GM18867 (cell line): ENCODE data around the gene CCNK.

Source experiments
- ATAC-seq: cut with Tn5 transposase; IDR thresholded peaks from one replicate; pipeline ENCODE4 v1.9.1; 2021; ENCODE audit warnings: mild to moderate bottlenecking, moderate library complexity; ENCODE audit not compliant: unreplicated experiment

Gene CCNK

DNA sequence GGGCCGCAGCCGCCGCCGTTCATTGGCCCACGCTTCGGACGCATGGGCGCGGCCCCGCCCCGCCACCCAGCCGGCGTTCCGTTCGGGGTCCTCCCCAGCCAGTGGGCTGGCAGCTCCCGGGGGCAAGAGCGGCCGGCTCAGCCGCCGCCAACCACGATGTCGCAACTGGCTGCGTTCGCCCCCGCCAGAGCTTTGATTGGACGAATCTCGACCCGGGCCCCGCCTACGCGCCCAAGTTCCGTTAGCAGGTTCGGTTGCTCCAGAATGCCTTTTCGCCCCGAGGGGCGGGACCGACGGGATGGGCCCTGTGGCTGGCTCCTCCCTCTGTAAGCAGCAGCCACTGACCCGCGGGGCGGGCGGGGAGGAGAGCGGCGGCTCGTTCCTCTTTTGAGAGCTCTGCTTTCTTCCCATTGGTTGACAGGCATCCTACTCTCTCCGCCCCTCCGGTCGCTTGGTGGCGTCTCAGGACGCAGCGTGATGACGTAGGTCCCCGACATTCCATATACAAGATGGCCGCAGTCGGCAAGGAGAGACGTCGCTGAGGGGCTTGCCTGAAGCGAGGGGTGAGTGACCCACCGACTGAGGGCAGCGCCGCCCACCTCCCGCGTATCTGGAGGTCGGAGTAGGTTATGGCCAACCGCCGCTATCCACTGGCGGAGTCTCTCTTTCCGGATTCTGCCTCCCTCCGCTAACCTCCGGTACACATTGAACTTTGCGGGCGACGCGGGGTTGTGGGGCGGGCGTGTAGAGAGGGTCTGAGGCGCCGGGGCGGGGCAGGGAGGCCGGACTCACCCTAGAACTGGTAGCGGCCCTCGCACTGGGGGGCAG lies at the start of gene CCNK:
CCNK (plus strand) TSS at position 493 of the 828 bp plus-strand sequence. CDS start 11,269 bp downstream, outside the sequence.
- peak; percentile 82 for ATAC-seq

DNA sequence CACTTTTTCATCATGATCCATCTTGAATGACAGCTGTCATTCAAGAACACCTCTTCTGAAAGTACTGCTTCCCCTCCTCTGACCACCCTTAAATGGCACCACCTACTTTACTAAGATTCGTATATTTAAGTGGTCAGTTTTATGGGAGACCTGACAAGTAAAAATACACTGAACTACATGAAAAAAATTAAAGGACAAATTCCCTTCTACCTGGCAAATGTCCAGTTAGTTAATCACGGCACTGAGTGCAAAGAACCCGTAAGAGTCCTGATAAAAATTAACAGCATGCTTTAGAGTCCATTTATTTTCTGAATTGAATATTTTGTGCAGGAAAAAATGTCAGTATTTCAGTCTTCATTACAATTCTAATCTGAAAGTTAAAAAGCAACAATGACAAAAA lies 49.2 kb upstream of the CCNK start:
- no peak for ATAC-seq

DNA sequence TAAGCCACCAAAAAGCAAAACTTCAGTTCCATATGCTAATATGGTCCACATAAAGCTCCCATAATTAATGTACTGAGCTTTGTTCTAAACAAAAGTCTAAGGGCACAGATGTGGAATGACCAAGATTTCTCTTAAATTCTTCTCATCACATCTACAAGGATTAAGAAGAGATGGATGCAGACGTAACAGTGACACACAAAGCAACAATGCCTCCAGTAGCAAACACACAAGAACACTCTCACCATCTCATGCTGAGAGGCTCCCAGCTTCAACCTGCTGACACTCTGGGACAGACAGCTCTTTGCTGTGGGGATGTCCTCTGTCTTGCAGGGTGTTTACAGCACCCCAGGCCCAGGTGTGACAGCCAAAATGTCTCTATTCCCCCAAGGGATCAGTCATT lies 48.7 kb upstream of the CCNK start:
- no peak for ATAC-seq

DNA sequence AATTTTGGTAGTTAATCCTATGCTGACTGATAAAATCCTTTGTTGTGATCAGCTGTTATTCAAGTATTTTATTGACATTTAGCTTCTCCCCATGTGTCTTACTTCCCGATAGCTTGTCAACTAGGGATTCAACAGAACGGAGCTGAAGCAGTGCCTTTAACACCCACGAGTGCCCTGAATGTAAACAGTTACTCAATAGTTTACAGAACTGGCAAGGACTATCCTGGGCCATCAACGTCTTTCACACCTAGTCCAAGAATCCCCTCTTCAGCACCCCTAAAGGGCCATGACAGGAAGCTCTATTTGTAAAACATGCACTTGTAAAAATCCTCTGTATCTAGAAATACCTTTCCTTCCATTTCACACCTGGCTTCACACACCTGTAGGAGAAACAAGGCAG lies 45.9 kb upstream of the CCNK start:
- ATAC-seq = no peak

DNA sequence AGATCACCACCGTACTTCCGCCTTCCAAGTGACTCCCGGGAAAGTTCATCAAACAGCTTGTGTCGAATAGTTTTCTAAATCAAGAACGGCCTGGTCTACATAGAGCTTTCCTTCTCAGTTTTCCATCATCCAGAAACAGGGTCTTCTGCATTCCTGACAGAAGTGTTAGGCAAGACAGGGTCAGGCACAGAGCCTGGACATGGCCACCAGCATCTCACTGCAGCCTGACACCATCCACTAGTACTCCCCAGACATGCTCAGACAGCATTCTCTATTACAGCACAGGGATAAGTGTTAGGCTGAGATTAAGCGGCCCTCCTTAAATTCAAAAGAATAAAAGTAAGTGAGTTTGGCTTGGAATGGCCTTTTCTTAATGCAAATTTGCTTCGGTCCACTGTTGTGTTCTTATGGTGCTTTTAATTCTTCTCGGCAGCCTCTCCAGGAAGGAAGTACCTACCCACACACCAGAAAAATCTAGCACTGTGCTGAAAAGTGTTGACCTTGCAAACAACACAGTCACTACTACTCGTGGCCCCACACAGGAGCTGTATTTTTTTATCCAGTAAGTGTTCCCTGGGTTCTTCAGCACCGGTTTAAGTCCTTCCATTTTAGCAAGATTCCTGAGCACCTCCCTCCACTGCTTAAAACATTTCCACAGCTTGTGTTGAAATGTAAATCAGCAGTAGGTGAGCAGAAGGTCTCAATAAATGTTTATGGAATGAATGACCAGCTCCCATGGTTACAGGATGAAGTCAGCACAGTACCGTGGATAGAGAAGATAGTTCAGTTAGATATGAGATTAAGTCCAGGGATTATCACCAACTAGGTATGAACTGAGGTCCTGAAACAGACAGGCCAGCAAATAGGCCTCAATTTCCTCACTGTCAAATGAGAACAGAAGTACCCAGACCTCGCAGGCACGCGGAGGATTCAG lies 44.7 kb upstream of the CCNK start:
- no peak for ATAC-seq

DNA sequence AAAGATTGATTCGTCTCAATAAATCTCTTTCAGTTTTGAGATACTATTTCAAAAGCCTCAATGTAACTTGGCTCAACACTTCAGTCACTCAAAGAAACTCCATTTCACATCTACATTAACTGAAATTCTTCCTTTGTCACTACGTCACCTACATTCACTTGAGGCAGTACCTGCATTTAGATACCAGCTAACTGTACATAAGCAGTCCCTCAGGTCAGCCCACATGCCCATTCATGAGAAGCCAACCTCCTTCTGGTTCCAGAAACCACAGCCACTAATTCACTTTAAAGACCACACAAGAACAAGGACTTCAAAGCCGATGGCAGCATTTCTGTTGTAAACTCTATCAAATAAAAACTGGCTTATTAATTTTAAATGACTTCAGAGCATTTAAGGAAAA lies 43.5 kb upstream of the CCNK start:
- no peak for ATAC-seq

GRCh38 chr14:99440278-99440677 lies 40.9 kb upstream of the CCNK start:
- ATAC-seq = no peak

DNA sequence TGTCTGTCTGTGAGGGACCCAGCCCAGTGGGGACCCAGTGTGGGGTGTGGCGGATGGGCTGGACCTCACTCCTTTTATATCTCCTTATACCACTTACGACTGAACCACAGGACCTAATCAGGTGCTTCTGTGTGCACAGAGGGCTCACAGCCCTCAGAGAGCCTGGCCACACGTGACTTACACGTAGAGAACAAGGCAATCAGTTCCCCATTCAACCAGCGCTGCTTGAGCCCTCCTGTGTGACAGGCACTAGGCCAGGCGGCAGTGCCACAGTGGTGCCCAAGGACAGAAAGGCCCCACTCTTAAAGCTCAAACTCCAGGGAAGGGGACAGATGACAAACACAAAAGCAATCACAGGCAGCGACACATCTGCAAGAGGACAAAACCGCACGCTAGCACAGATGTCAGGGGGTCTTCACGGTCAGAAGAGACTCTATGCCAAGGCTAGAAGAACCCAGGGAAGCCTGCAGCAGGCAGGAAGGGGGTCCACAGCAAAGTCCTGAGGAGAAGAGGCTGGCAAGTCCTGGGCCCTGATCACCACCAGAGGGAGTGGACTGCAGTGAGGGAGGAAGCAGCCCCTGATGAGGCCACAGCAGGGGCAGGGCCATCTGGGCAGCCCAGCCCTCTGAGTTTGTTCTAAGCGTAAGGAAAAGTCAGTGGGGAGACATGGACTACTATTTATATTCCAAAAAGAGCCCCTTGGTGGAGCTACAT lies 39.9 kb upstream of the CCNK start:
- no peak for ATAC-seq

DNA sequence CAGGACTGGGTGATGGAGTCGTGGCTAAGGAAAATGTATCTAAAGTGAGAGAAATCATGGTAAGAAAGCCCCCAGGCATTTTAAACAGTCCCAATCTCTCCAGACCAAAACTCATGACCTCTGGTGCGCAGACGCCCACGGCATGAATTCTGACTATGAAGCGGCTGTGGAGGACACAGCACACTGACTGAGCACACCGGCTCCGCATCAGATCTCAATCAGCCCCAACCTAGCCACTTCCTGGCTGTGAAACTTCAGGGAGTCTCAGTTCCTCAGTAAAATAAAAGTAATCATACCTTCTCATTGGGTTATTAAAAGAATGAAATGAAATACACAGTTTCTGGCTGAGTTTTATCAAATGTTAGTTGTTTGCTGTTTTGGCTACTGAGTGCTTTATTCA lies 39.3 kb upstream of the CCNK start:
- no peak for ATAC-seq

DNA sequence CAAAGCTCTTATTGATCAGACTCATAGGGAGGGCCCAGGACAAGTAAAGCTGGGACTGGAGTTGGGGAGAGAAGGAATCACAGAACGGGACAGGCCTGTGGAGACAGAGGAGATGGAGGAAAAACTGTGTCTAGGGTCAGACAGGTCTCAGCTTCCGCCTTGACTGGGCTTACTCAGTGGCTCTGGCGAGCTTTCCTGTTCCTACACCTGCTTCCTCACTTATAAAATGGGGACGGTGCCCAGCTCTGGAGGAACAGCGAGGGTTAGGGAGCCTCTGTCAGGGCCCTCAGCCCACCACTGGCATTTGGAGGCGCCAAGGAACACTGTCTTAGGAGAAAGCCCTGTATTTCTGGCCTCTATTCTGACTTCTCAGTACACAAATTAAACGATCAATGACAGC lies 35.3 kb upstream of the CCNK start:
- no peak for ATAC-seq

DNA sequence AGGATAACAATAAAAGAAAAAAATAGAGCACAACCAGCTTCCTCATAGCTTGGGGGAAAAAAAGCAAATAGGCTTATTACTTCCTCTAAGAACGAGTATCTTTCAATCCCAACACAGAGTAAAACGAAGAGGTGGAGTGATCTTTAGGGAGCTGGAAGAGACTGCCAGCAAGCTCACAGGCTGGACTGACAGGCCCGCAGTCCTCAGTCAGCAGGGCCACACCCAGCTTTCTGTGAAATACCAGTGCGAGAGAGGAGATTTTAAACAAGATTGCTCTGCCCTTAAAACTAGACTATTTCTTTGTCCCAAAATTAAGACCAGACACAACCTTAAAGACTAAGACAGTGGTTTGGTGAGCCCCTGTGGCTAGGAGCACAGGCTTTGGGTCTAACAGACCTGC lies 33.5 kb upstream of the CCNK start:
- ATAC-seq = no peak

DNA sequence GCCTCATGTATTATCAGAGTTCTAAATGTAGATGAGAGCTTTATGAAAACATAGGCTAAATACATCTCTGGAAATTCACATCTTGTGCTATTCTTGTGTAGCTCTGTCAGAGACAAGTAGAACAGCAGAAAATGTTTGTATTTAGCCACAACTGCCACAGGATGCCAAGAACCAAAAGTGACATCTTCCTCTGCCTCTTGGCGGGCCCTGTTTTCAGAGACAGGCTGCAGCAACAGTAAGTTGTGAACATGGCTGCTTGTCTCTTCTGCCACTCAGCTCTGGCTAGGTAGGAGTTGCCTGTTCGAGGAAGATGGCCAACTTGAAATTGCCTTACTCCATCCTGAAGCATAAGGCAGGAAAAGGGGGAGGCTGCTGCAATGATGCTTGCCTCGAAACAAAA lies 30.9 kb upstream of the CCNK start:
- ATAC-seq = no peak

DNA sequence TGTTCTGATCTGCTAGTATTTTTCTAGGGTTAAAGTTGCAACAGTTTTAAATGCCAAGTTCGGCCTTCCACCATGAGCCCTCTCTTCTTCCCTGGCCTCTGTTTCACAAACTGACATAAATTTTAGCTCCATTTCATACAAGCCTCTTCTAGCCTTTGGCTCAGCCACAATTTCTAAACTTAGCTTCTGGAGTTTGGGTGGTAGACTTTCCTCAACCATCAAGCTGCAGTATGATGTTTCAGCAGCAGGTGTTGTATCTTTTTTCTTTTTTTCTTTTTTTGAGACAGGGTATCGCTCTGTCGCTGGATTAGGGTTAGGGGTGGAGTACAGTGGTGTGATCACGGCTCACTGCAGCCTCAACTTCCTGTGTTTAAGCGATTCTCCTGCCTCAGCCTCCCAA lies 30.0 kb upstream of the CCNK start:
- no peak for ATAC-seq

DNA sequence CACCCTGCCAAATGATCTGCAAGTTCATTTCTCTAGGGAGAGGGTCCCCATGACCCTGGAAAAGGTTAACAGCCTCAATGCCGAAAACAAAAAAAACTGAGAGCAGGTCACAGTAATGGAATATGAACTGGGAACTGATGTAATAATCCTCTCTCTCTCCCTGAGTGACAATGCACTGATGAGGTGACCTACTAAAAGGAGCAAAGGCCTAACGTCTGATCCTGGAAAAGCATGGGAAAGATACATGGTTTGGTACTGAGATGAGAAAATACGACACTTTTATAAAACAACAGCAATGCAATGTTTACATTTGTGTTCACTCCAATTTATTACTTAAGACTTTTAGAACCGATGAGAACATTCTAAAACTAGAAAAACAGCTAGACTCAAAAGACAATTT lies 28.2 kb upstream of the CCNK start:
- no peak for ATAC-seq

DNA sequence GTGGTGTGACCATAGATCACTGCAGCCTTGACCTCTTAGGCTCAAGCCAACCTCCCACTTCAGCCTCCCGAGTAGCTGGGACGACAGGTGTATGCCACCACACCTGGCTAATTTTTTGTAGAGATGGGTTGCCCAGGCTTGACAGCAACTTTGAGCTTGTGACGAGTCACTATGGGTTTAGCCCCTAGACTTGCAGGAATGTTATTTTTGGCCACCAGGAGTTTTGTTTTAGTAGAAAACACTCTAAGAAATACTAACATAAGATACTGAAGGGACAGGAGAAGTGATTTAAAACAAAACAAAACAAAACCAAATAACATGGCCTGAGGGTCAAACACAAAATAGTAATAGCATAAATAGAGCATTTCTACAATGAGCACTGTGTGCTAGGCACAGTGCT lies 27.0 kb upstream of the CCNK start:
- ATAC-seq = no peak

GRCh38 chr14:99459481-99460100 lies 21.6 kb upstream of the CCNK start:
- ATAC-seq = no peak

DNA sequence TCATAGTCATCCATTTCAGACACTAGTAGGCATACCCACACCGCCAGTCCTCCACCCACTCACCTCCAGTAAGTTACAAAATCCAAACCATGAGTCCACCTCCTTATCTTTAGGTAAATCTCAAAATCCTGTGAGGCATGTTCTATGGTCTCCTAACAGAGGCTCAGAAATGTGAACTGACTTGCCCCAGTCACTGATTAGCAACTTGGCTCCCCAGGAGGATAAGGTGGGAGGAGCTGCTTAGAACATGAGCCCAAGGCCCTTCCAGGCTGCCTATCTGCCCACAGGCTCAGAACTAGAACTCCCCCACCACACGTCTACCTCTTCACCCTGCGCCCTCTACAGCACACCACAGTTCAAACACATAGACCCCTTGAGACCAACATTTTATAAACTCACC lies 20.4 kb upstream of the CCNK start:
- no peak for ATAC-seq

GRCh38 chr14:99461411-99462085 lies 19.7 kb upstream of the CCNK start:
- ATAC-seq = no peak

DNA sequence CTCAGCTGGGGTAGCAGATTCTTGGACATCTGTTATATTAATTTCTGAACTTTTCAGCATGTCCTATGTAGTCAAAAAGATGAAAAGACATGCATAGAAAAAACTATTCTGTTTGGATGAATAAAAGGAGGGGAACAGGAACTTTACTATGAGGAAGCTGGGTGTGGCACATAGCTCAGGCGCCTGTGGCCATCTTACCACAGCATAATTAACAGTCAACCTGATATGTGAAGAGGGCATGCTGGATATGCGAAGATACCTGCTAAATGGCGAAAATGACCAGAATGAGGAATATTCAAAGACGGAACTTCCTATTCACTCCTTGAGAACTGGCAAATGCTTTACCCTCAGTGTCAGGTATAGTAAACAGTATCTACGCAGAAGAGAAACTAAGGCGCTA lies 19.0 kb upstream of the CCNK start:
- no peak for ATAC-seq

- ATAC-seq = no peak
Measured at GRCh38 chr14:99463974-99464373, 17.2 kb upstream of the CCNK start.
